IMR-90 (cell line): ENCODE measurements around the gene BCHE. TPM values are rescaled to one million over a fixed set of nuclear protein-coding genes. Genes with fewer than 3 reads are reported as not detected.

Experiments used
- ATAC-seq: fragments of 200-7000 bp; cut with Tn5 transposase; 2 replicates; pipeline ENCODE4 v1.9.1; 2020; ENCODE audit warnings: low read depth, mild to moderate bottlenecking, moderate library complexity
- BruUV-seq: library from RNA; stranded (reverse); fragments of 400-500 nt; replicated peaks from 2 replicates; lab custom pipeline; 2021; lab: Mats Ljungman, UMichigan
- CTCF ChIA-PET: fragments of 300-600 bp; formaldehyde crosslinking; extraction: SDS; loops from one replicate; lab custom pipeline; 2021; ENCODE audit warnings: antibody characterized with exemption; lab: Yijun Ruan, JAX
- POLR2A ChIA-PET: fragments of 300-600 bp; sonication (Branson Sonifier 250); formaldehyde crosslinking; loops from one replicate; lab custom pipeline; 2022; ENCODE audit warnings: antibody characterized with exemption; ENCODE audit not compliant: unreplicated experiment; lab: Charles Lee
- DNase-seq: peaks from one replicate; pipeline ENCODE4 v3.0.0; 2013
- H2AFZ ChIP-seq: replicated peaks from 2 replicates; pipeline ENCODE3; 2013; ENCODE audit warnings: low read length, mild to moderate bottlenecking; ENCODE audit not compliant: poor library complexity
- H2AK5ac ChIP-seq: 2 replicates; pipeline ENCODE4 v1.6.1; 2013; ENCODE audit warnings: low read depth, low read length, inconsistent platforms
- H2AK9ac ChIP-seq: replicated peaks from 2 replicates; pipeline ENCODE3; 2013; ENCODE audit warnings: mild to moderate bottlenecking, low read depth, low read length, moderate library complexity; ENCODE audit not compliant: poor library complexity
- H2BK120ac ChIP-seq: 2 replicates; pipeline ENCODE4 v1.6.1; 2013; ENCODE audit warnings: low read depth, low read length, inconsistent platforms
- H2BK15ac ChIP-seq: 3 replicates; pipeline ENCODE4 v1.6.1; 2013; ENCODE audit warnings: low read depth, low read length, inconsistent platforms
- H2BK20ac ChIP-seq: 2 replicates; pipeline ENCODE4 v1.6.1; 2013; ENCODE audit warnings: low read depth, mild to moderate bottlenecking, inconsistent platforms, low read length, moderate library complexity
- H2BK5ac ChIP-seq: 2 replicates; pipeline ENCODE4 v1.6.1; 2013; ENCODE audit warnings: mild to moderate bottlenecking, low read depth, low read length, inconsistent platforms; ENCODE audit not compliant: poor library complexity, severe bottlenecking
- H3K14ac ChIP-seq: replicated peaks from 2 replicates; pipeline ENCODE4 v1.6.1; 2013; ENCODE audit warnings: low read depth, low read length, inconsistent platforms
- H3K18ac ChIP-seq: 2 replicates; pipeline ENCODE4 v1.6.1; 2013; ENCODE audit warnings: low read depth, low read length, control low read depth
- H3K23ac ChIP-seq: 2 replicates; pipeline ENCODE4 v1.6.1; 2013; ENCODE audit warnings: low read depth, low read length, inconsistent platforms
- H3K27ac ChIP-seq: 2 replicates; pipeline ENCODE4 v1.5.1; 2013; ENCODE audit warnings: mild to moderate bottlenecking, control low read depth, low read length; ENCODE audit not compliant: insufficient read depth
- H3K27me3 ChIP-seq: 2 replicates; pipeline ENCODE4 v1.6.1; 2013; ENCODE audit warnings: low read length; ENCODE audit not compliant: control insufficient read depth, insufficient read depth
- H3K36me3 ChIP-seq: 2 replicates; pipeline ENCODE4 v1.6.1; 2013; ENCODE audit warnings: low read length, mixed read lengths; ENCODE audit not compliant: control insufficient read depth, insufficient read depth
- H3K4ac ChIP-seq: 2 replicates; pipeline ENCODE4 v1.6.1; 2013; ENCODE audit warnings: low read depth, low read length, inconsistent platforms
- H3K4me1 ChIP-seq: 2 replicates; pipeline ENCODE4 v1.6.1; 2013; ENCODE audit warnings: low read length, mixed read lengths; ENCODE audit not compliant: control insufficient read depth, insufficient read depth
- H3K4me2 ChIP-seq: 2 replicates; pipeline ENCODE4 v1.6.1; 2013; ENCODE audit warnings: low read depth, mild to moderate bottlenecking, control low read depth, low read length, moderate library complexity
- H3K4me3 ChIP-seq: 2 replicates; pipeline ENCODE4 v1.5.1; 2013; ENCODE audit warnings: low read depth, mild to moderate bottlenecking, control low read depth, low read length, moderate library complexity; ENCODE audit not compliant: insufficient read depth
- H3K56ac ChIP-seq: 2 replicates; pipeline ENCODE4 v1.6.1; 2013; ENCODE audit warnings: low read length, inconsistent platforms; ENCODE audit not compliant: insufficient read depth; ENCODE audit errors: extremely low read depth
- H3K79me1 ChIP-seq, 2 experiments: 2 replicates each; pipeline ENCODE4 v1.6.1; 2013; ENCODE audit warnings: low read length in 2 of 2, inconsistent platforms in 1 of 2, low read depth in 1 of 2
- H3K9ac ChIP-seq: 2 replicates; pipeline ENCODE4 v1.6.1; 2013; ENCODE audit warnings: low read depth, low read length, control low read depth
- H3K9me1 ChIP-seq: 2 replicates; pipeline ENCODE4 v1.6.1; 2013; ENCODE audit warnings: low read length, inconsistent platforms; ENCODE audit not compliant: insufficient read depth
- H3K9me3 ChIP-seq: 2 replicates; pipeline ENCODE4 v1.6.1; 2013; ENCODE audit warnings: low read length; ENCODE audit not compliant: control insufficient read depth, insufficient read depth
- H4K20me1 ChIP-seq: 2 replicates; pipeline ENCODE4 v1.6.1; 2013; ENCODE audit warnings: low read length, inconsistent platforms; ENCODE audit not compliant: insufficient read depth
- H4K5ac ChIP-seq: 2 replicates; pipeline ENCODE4 v1.6.1; 2013; ENCODE audit warnings: mild to moderate bottlenecking, low read depth, low read length, control low read depth
- H4K8ac ChIP-seq, 2 experiments: 2 replicates each; pipeline ENCODE4 v1.6.1; 2013; ENCODE audit warnings: low read depth in 2 of 2, low read length in 2 of 2, control low read depth in 1 of 2, inconsistent platforms in 1 of 2
- H4K91ac ChIP-seq: 2 replicates; pipeline ENCODE4 v1.6.1; 2013; ENCODE audit warnings: low read depth, low read length, inconsistent platforms; ENCODE audit not compliant: insufficient read depth
- BHLHE40 ChIP-seq: fragments of 150-350 bp; IDR thresholded peaks from 2 replicates; pipeline ENCODE4 v1.6.1; 2016; ENCODE audit warnings: mild to moderate bottlenecking, low read depth, low read length
- CEBPB ChIP-seq: IDR thresholded peaks from 2 replicates; pipeline ENCODE4 v1.6.1; 2012; ENCODE audit warnings: low read depth, low read length, improper control_type of control experiment
- CHD1 ChIP-seq: IDR thresholded peaks from 2 replicates; pipeline ENCODE4 v1.6.1; 2012; ENCODE audit warnings: low read depth, low read length, improper control_type of control experiment
- FOS ChIP-seq: fragments of 150-350 bp; IDR thresholded peaks from 2 replicates; pipeline ENCODE4 v1.6.1; 2016; ENCODE audit warnings: low read depth, low read length
- MAFK ChIP-seq: IDR thresholded peaks from 2 replicates; pipeline ENCODE4 v1.6.1; 2012; ENCODE audit warnings: low read depth, low read length, improper control_type of control experiment
- MAZ ChIP-seq: IDR thresholded peaks from 2 replicates; pipeline ENCODE4 v1.6.1; 2012; ENCODE audit warnings: low read depth, mild to moderate bottlenecking, low read length, improper control_type of control experiment, moderate library complexity, borderline replicate concordance
- MXI1 ChIP-seq: IDR thresholded peaks from 2 replicates; pipeline ENCODE4 v1.6.1; 2012; ENCODE audit warnings: low read depth, mild to moderate bottlenecking, low read length, moderate library complexity, borderline replicate concordance
- NFE2L2 ChIP-seq: fragments of 150-350 bp; IDR thresholded peaks from 2 replicates; pipeline ENCODE4 v1.6.1; 2016; ENCODE audit warnings: low read depth, mild to moderate bottlenecking, low read length
- POLR2A ChIP-seq: IDR thresholded peaks from 2 replicates; pipeline ENCODE4 v1.6.1; 2012; ENCODE audit warnings: mild to moderate bottlenecking, low read depth, low read length
- RAD21 ChIP-seq: IDR thresholded peaks from 2 replicates; pipeline ENCODE4 v1.6.1; 2012; ENCODE audit warnings: low read length, improper control_type of control experiment
- RCOR1 ChIP-seq: IDR thresholded peaks from 2 replicates; pipeline ENCODE4 v1.6.1; 2012; ENCODE audit warnings: mild to moderate bottlenecking, low read length, improper control_type of control experiment; ENCODE audit not compliant: insufficient replicate concordance
- RFX5 ChIP-seq: IDR thresholded peaks from 2 replicates; pipeline ENCODE4 v1.8.0; 2012; ENCODE audit warnings: low read depth, mild to moderate bottlenecking, low read length, moderate library complexity
- SMC3 ChIP-seq: fragments of 150-350 bp; IDR thresholded peaks from 2 replicates; pipeline ENCODE4 v1.6.1; 2016; ENCODE audit warnings: low read depth, mild to moderate bottlenecking, antibody characterized with exemption, low read length, moderate library complexity
- WGBS, 2 experiments: methylation state at CpG; one replicate each; pipeline versions ENCODE4 v1.1.5 to v1.1.7; 2013; ENCODE audit warnings: missing lambda C conversion rate in 2 of 2; ENCODE audit not compliant: insufficient read length in 1 of 2; ENCODE audit errors: extremely low coverage in 2 of 2; 5-methylcytosine and 5-hydroxymethylcytosine counted together
- dilution Hi-C: fragments of 300-500 bp; cut with HindIII; formaldehyde crosslinking; loops from one replicate; pipeline ENCODE4 v1.14.3; 2018; ENCODE audit warnings: low sequenced_read_pairs; ENCODE audit not compliant: unreplicated experiment
- in situ Hi-C: fragments of 300-500 bp; cut with MboI; formaldehyde crosslinking; loops from 3 replicates; pipeline ENCODE4 v1.14.3; 2019; ENCODE audit warnings: low sequenced_read_pairs, inconsistent platforms, mixed read lengths
- intact Hi-C: fragments of 100-400 bp; cut with micrococcal nuclease; formaldehyde crosslinking; loops from 2 replicates; pipeline ENCODE4 v1.10.0; 2022
- polyA plus RNA-seq, 3 experiments: library from polyadenylated mRNA; depleted of rRNA; stranded (reverse); fragments of >200 nt; gene quantifications; 2 replicates each; pipeline ENCODE4 v1.2.3, GENCODE V29; 2012; ENCODE audit warnings: low replicate concordance in 1 of 3
- total RNA-seq: library from RNA; depleted of rRNA; stranded (reverse); fragments of >200 nt; gene quantifications from 2 replicates; pipeline ENCODE4 v1.2.3, GENCODE V29; 2012
- TF ChIP-seq, protein P1 (sequence below): conservative IDR thresholded peaks from 2 replicates; pipeline ENCODE4 v1.5.1; 2012; ENCODE audit warnings: mild to moderate bottlenecking, low read depth, low read length, improper control_type of control experiment
- TF ChIP-seq, protein P2 (sequence below): fragments of 150-350 bp; IDR thresholded peaks from 2 replicates; pipeline ENCODE4 v1.6.1; 2017; ENCODE audit warnings: mild to moderate bottlenecking, antibody characterized with exemption, low read length, low read depth
- TF ChIP-seq, protein P3 (sequence below): fragments of 150-350 bp; IDR thresholded peaks from 2 replicates; pipeline ENCODE4 v1.6.1; 2016; ENCODE audit warnings: low read depth, mild to moderate bottlenecking, low read length, moderate library complexity, borderline replicate concordance

The BCHE gene
- total and polyA plus RNA-seq, 2 of the 4 experiments (the other 2 are of a cell fraction), result 1.5 to 1.6 TPM

DNA sequence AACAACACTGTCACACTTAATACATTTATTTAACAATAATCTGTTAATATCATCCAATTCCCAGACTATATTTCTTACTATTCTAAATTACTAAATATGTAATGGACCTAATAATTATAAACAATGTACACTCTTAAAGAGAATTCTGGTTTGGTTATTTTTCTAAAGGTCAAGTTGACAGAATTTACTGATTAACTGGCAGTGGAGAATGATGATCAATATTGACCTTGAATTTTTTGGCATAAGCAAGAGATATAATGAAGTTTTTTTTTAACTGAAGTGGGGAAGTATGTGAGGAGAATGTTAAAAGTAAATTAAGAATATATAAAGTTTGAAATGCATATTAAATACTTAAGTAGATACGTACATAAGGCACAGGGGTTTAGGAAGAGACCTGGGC is 33.8 kb downstream of the BCHE start:
- Histone ChIP-seq H4K5ac (no peak overlapping the region), H3K36me3 (no peaks in the 10 kb centered on the region)

More for the DNA sequence above, 33.8 kb downstream of the BCHE start:
- no peak overlapping the region for H2AK5ac ChIP-seq
- DNase-seq, result no peak
- no peak overlapping the region for H2AFZ ChIP-seq
- no peak overlapping the region for H3K14ac ChIP-seq
- ChIA-PET CTCF (no interaction called here), POLR2A (no interaction called here)
- no peak overlapping the region for H3K4me2 ChIP-seq
- no peak overlapping the region for H2BK5ac ChIP-seq
- TF ChIP-seq CHD1 (no peak), RCOR1 (no peak), NFE2L2 (no peak), RFX5 (no peak), RAD21 (no peak), MAFK (no peak), MXI1 (no peak), POLR2A (no peak), MAZ (no peak), BHLHE40 (no peak), FOS (no peak), CEBPB (no peak), SMC3 (no peak)
- TF ChIP-seq, protein P1, sequence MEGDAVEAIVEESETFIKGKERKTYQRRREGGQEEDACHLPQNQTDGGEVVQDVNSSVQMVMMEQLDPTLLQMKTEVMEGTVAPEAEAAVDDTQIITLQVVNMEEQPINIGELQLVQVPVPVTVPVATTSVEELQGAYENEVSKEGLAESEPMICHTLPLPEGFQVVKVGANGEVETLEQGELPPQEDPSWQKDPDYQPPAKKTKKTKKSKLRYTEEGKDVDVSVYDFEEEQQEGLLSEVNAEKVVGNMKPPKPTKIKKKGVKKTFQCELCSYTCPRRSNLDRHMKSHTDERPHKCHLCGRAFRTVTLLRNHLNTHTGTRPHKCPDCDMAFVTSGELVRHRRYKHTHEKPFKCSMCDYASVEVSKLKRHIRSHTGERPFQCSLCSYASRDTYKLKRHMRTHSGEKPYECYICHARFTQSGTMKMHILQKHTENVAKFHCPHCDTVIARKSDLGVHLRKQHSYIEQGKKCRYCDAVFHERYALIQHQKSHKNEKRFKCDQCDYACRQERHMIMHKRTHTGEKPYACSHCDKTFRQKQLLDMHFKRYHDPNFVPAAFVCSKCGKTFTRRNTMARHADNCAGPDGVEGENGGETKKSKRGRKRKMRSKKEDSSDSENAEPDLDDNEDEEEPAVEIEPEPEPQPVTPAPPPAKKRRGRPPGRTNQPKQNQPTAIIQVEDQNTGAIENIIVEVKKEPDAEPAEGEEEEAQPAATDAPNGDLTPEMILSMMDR, result no peak
- TF ChIP-seq, protein P2, sequence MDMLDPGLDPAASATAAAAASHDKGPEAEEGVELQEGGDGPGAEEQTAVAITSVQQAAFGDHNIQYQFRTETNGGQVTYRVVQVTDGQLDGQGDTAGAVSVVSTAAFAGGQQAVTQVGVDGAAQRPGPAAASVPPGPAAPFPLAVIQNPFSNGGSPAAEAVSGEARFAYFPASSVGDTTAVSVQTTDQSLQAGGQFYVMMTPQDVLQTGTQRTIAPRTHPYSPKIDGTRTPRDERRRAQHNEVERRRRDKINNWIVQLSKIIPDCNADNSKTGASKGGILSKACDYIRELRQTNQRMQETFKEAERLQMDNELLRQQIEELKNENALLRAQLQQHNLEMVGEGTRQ, result no peak
- TF ChIP-seq, protein P3, sequence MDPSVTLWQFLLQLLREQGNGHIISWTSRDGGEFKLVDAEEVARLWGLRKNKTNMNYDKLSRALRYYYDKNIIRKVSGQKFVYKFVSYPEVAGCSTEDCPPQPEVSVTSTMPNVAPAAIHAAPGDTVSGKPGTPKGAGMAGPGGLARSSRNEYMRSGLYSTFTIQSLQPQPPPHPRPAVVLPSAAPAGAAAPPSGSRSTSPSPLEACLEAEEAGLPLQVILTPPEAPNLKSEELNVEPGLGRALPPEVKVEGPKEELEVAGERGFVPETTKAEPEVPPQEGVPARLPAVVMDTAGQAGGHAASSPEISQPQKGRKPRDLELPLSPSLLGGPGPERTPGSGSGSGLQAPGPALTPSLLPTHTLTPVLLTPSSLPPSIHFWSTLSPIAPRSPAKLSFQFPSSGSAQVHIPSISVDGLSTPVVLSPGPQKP, result no peak
- H2BK15ac ChIP-seq, result no peak overlapping the region
- no TSS peak for BruUV-seq
- H3K18ac ChIP-seq, result no peak overlapping the region
- H3K9ac ChIP-seq, result no peak overlapping the region
- no peak overlapping the region for H3K23ac ChIP-seq
- ATAC-seq, result no peak
- peaks cover 2% of the 10 kb centered on the region; the same call in 1 of the 2 replicates for H3K9me3 ChIP-seq
- H3K4ac ChIP-seq, result no peak overlapping the region
- H3K4me3 ChIP-seq, result no peak overlapping the region
- no peak overlapping the region for H2AK9ac ChIP-seq
- H3K27ac ChIP-seq, result no peak overlapping the region
- no CpG with 5 or more reads among the region's 1 CpG for WGBS, 2 experiments
- H2BK20ac ChIP-seq, result no peak overlapping the region
- intact Hi-C loops (no loop called here), dilution Hi-C loops (no loop called here), in situ Hi-C loops (no loop called here)
- H3K9me1 ChIP-seq, result no peaks in the 10 kb centered on the region
- H2BK120ac ChIP-seq, result no peak overlapping the region
- no peaks in the 10 kb centered on the region for H4K20me1 ChIP-seq
- H3K79me1 ChIP-seq, result no peaks in the 10 kb centered on the region
- H3K56ac ChIP-seq, result no peak overlapping the region
- H3K27me3 ChIP-seq, result no peaks in the 10 kb centered on the region
- H4K8ac ChIP-seq, result no peak overlapping the region
- no peaks in the 10 kb centered on the region for H3K4me1 ChIP-seq
- no peak overlapping the region for H4K91ac ChIP-seq
